GM12878 (cell line): ENCODE measurements around the gene COA1. TPM values are rescaled to one million over a fixed set of nuclear protein-coding genes. Genes with fewer than 3 reads are reported as not detected.

Source experiments
- ATAC-seq: fragments of 200-7000 bp; cut with Tn5 transposase; 3 replicates; pipeline ENCODE4 v1.9.1; 2020; ENCODE audit warnings: mild to moderate bottlenecking, moderate library complexity
- BruUV-seq: library from RNA; stranded (reverse); fragments of 400-500 nt; replicated peaks from 2 replicates; lab custom pipeline; 2021; lab: Mats Ljungman, UMichigan
- CTCF ChIA-PET: fragments of 300-600 bp; sonication (Branson Sonifier 250); formaldehyde crosslinking; extraction: SDS; loops from one replicate; lab custom pipeline; 2021; ENCODE audit warnings: inconsistent platforms; lab: Yijun Ruan, JAX
- POLR2A ChIA-PET: fragments of 350-600 bp; formaldehyde crosslinking; extraction: SDS; loops from one replicate; lab custom pipeline; 2021; ENCODE audit warnings: inconsistent platforms; lab: Charles Lee
- RAD21 ChIA-PET: fragments of 300-600 bp; sonication (Branson Sonifier 250); formaldehyde crosslinking; loops from one replicate; lab custom pipeline; 2023; ENCODE audit warnings: antibody characterized with exemption; ENCODE audit not compliant: unreplicated experiment; lab: Charles Lee
- SMC1A ChIA-PET: fragments of 300-600 bp; sonication (Branson Sonifier 250); formaldehyde crosslinking; loops from one replicate; lab custom pipeline; 2023; ENCODE audit not compliant: unreplicated experiment, uncharacterized antibody; lab: Charles Lee
- DNase-seq: peaks from one replicate; pipeline ENCODE4 v3.0.0-alpha.2; 2011; ENCODE audit warnings: low read depth, low spot score
- FAIRE-seq: peaks from 3 replicates; lab custom pipeline; 2011; peaks lifted over from hg19 to GRCh38; lab: Jason Lieb, UNC
- H2AFZ ChIP-seq: 2 replicates; pipeline ENCODE4 v1.6.0; 2011; ENCODE audit warnings: low read depth, low read length, control low read depth; ENCODE audit not compliant: control insufficient read depth
- H3K27ac ChIP-seq: 2 replicates; pipeline ENCODE4 v1.5.1; 2011; ENCODE audit warnings: control low read depth; ENCODE audit not compliant: control insufficient read depth, insufficient read depth
- H3K27me3 ChIP-seq, 2 experiments: replicated peaks in 1 of 2; 2 replicates each; pipeline versions ENCODE4 v1.6.0 to v1.6.1; 2011; ENCODE audit warnings: low read length in 1 of 2; ENCODE audit not compliant: control insufficient read depth in 2 of 2, insufficient read depth in 2 of 2
- H3K36me3 ChIP-seq, 2 experiments: 2 replicates each; pipeline ENCODE4 v1.5.1; 2011; ENCODE audit warnings: low read length in 1 of 2; ENCODE audit not compliant: control insufficient read depth in 2 of 2, insufficient read depth in 2 of 2
- H3K4me1 ChIP-seq: 2 replicates; pipeline ENCODE4 v1.6.1; 2011; ENCODE audit warnings: mild to moderate bottlenecking, low read length, moderate library complexity, mixed read lengths; ENCODE audit not compliant: control insufficient read depth, insufficient read depth
- H3K4me2 ChIP-seq: 2 replicates; pipeline ENCODE4 v1.6.0; 2011; ENCODE audit warnings: control low read depth; ENCODE audit not compliant: control insufficient read depth, insufficient read depth
- H3K4me3 ChIP-seq: fragments of 200-600 bp; sonication (generic); 2 replicates; pipeline ENCODE4 v1.5.1; 2016
- H3K79me2 ChIP-seq: 2 replicates; pipeline ENCODE4 v1.6.0; 2011; ENCODE audit warnings: low read length; ENCODE audit not compliant: control insufficient read depth, insufficient read depth
- H3K9ac ChIP-seq: 2 replicates; pipeline ENCODE4 v1.8.0; 2011; ENCODE audit warnings: low read length, control low read depth, mixed read lengths; ENCODE audit not compliant: control insufficient read depth, insufficient read depth
- H3K9me3 ChIP-seq: replicated peaks from 3 replicates; pipeline ENCODE4 v1.5.1; 2011; ENCODE audit warnings: mild to moderate bottlenecking, low read length; ENCODE audit not compliant: control insufficient read depth, insufficient read depth
- H4K20me1 ChIP-seq: 2 replicates; pipeline ENCODE4 v1.6.0; 2011; ENCODE audit not compliant: control insufficient read depth, insufficient read depth
- BHLHE40 ChIP-seq, 2 experiments: fragments of 450-650 bp in 1 of 2; IDR thresholded peaks; 2 replicates each; pipeline ENCODE4 v1.6.1; 2011 to 2017; ENCODE audit warnings: low read depth in 2 of 2, borderline replicate concordance in 1 of 2, improper control_type of control experiment in 1 of 2, low read length in 1 of 2, mild to moderate bottlenecking in 1 of 2
- BMI1 ChIP-seq: fragments of 450-650 bp; IDR thresholded peaks from 2 replicates; pipeline ENCODE4 v1.6.1; 2016; ENCODE audit warnings: mild to moderate bottlenecking, moderate library complexity, borderline replicate concordance
- NBN ChIP-seq: fragments of 450-650 bp; IDR thresholded peaks from 2 replicates; pipeline ENCODE4 v1.6.1; 2016
- NFIC ChIP-seq: IDR thresholded peaks from 2 replicates; pipeline ENCODE4 v1.6.1; 2012; ENCODE audit warnings: low read depth, mild to moderate bottlenecking, inconsistent platforms, low read length, moderate library complexity
- NR2C2 ChIP-seq: IDR thresholded peaks from 2 replicates; pipeline ENCODE4 v1.6.1; 2011; ENCODE audit warnings: borderline replicate concordance, low read depth; ENCODE audit not compliant: control insufficient read depth, insufficient read length
- SMAD1 ChIP-seq: fragments of 450-650 bp; IDR thresholded peaks from 2 replicates; pipeline ENCODE4 v1.6.1; 2018; ENCODE audit warnings: mild to moderate bottlenecking, low read depth; ENCODE audit not compliant: partially characterized antibody
- SRF ChIP-seq, 2 experiments: IDR thresholded peaks; 2 replicates each; pipeline ENCODE4 v1.6.1; 2011; ENCODE audit warnings: low read depth in 2 of 2, low read length in 2 of 2, mild to moderate bottlenecking in 1 of 2, moderate library complexity in 1 of 2
- WGBS: methylation state at CpG from one replicate; pipeline ENCODE4 v1.1.6; 2016; ENCODE audit warnings: low lambda C conversion rate; ENCODE audit not compliant: insufficient replicate concordance, insufficient coverage; ENCODE audit errors: missing lambda C conversion rate; 5-methylcytosine and 5-hydroxymethylcytosine counted together
- in situ Hi-C: fragments of 300-500 bp; cut with MboI; formaldehyde crosslinking; loops from 9 replicates; pipeline ENCODE4 v1.14.3; 2018; ENCODE audit warnings: mixed read lengths
- intact Hi-C: fragments of 100-400 bp; cut with micrococcal nuclease; formaldehyde crosslinking; loops from one replicate; pipeline ENCODE4 v1.14.2; 2022; ENCODE audit not compliant: unreplicated experiment
- polyA plus RNA-seq, 11 experiments: library from polyadenylated mRNA; depleted of rRNA in 4 of 11; unstranded in 6 of 11; stranded (reverse) in 5 of 11; fragments of >200 nt; fragmentation: Nextera tagmentation in 4 of 11; fragmentation: Illumina TruSeq in 1 of 11; extraction: Ambion mirVana in 4 of 11; extraction: Trizol in 1 of 11; gene quantifications; 1 replicate in 1 of 11; 2 replicates in 10 of 11; pipeline versions ENCODE4 v1.2.1 to v1.2.3, GENCODE V29; 2011 to 2016; ENCODE audit warnings: inconsistent platforms in 2 of 11, missing spikeins in 2 of 11, low read depth in 1 of 11
- total RNA-seq, 4 experiments: library from RNA; depleted of rRNA in 3 of 4; stranded (reverse); fragments of >200 nt in 3 of 4; fragmentation: Illumina TruSeq in 1 of 4; extraction: Trizol in 1 of 4; gene quantifications; 2 replicates each; pipeline versions ENCODE4 v1.2.1 to v1.2.3, GENCODE V29; 2013 to 2021
- TF ChIP-seq, protein P1 (sequence below): fragments of 450-650 bp; IDR thresholded peaks from 2 replicates; pipeline ENCODE4 v1.6.1; 2017; ENCODE audit warnings: mild to moderate bottlenecking, moderate library complexity

Gene COA1
- total and polyA plus RNA-seq, 10 of the 15 experiments (the other 5 are each of a cell fraction or from before 2014, with no cell fraction given): 83.1 to 258 (median 111) TPM

DNA sequence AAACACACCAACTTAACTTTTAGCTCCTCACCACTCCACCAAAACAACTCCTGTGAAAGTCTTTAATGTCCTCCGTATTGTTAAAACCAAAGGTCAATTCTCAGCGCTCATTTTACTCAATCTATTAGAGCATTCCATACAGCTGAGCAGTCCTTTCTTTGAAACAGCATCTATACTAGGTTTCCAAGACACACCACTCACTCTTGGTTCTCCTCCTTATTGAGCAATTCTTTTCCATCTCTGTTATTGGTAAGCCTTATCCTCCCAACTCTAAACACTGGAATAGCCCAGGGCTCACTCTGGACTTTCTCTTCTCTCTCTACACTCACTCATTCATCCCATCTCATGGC, 34.9 kb downstream of the COA1 start:
- TF ChIP-seq NBN: no peak
- TF ChIP-seq SRF (IDR thresholded peaks at IDR 0.05; ENCODE audit: low read depth in 2 of 2, low read length in 2 of 2): no peak
- no peak for TF ChIP-seq BMI1
- TF ChIP-seq NFIC: no peak
- TF ChIP-seq SMAD1: no peak
- TF ChIP-seq, protein P1, sequence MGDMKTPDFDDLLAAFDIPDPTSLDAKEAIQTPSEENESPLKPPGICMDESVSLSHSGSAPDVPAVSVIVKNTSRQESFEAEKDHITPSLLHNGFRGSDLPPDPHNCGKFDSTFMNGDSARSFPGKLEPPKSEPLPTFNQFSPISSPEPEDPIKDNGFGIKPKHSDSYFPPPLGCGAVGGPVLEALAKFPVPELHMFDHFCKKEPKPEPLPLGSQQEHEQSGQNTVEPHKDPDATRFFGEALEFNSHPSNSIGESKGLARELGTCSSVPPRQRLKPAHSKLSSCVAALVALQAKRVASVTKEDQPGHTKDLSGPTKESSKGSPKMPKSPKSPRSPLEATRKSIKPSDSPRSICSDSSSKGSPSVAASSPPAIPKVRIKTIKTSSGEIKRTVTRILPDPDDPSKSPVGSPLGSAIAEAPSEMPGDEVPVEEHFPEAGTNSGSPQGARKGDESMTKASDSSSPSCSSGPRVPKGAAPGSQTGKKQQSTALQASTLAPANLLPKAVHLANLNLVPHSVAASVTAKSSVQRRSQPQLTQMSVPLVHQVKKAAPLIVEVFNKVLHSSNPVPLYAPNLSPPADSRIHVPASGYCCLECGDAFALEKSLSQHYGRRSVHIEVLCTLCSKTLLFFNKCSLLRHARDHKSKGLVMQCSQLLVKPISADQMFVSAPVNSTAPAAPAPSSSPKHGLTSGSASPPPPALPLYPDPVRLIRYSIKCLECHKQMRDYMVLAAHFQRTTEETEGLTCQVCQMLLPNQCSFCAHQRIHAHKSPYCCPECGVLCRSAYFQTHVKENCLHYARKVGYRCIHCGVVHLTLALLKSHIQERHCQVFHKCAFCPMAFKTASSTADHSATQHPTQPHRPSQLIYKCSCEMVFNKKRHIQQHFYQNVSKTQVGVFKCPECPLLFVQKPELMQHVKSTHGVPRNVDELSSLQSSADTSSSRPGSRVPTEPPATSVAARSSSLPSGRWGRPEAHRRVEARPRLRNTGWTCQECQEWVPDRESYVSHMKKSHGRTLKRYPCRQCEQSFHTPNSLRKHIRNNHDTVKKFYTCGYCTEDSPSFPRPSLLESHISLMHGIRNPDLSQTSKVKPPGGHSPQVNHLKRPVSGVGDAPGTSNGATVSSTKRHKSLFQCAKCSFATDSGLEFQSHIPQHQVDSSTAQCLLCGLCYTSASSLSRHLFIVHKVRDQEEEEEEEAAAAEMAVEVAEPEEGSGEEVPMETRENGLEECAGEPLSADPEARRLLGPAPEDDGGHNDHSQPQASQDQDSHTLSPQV: no peak
- no peak for TF ChIP-seq BHLHE40 (IDR thresholded peaks at IDR 0.05; ENCODE audit: borderline replicate concordance in 1 of 2, low read depth in 2 of 2, low read length in 1 of 2)
- TF ChIP-seq NR2C2: no peak
- TF ChIP-seq, all 136 proteins: peak for 0
- POLR2A ChIA-PET: interaction anchor here (0.5 kb wide), 1 partner anchor 43 kb away, joined by 5 read pairs; no protein-coding TSS in a partner anchor
- CTCF ChIA-PET: interaction anchor here (0.7 to 3.2 kb wide), 4 partner anchors 16 to 140 kb away, joined by 3 to 25 read pairs (median 4); partner anchors contain the start of gene STK17A
- intact Hi-C loops (no loop called here), in situ Hi-C loops (loop anchor here (10.0 kb wide), 1 partner anchor 110 kb away; the partner anchor contains the start of gene STK17A)
- Histone ChIP-seq H2AFZ (no peak overlapping the region), H3K4me3 (no peak overlapping the region), H3K4me1 (peaks cover 13% of the 10 kb centered on the region), H4K20me1 (no peaks in the 10 kb centered on the region), H3K27ac (no peak overlapping the region), H3K36me3 (peaks cover 0 to 1% of the 10 kb centered on the region in 2 experiments; a peak in 1 of 4 replicates), H3K4me2 (no peak overlapping the region), H3K9me3 (no peaks in the 10 kb centered on the region; the same call in 2 of the 3 replicates), H3K9ac (no peak overlapping the region), H3K27me3 (no peaks in the 10 kb centered on the region), H3K79me2 (peaks cover 89% of the 10 kb centered on the region)
- 98% methylated on average over 2 of the region's 2 CpGs for WGBS
- RAD21 ChIA-PET: interaction anchor here (0.7 to 2.3 kb wide), 4 partner anchors 10 to 797 kb away, joined by 3 to 8 read pairs (median 3); no protein-coding TSS in a partner anchor
- ATAC-seq (no peak), FAIRE-seq (no peak), DNase-seq (no peak)
- SMC1A ChIA-PET: interaction anchor here (0.6 to 5.0 kb wide), 7 partner anchors 14 to 1814 kb away, joined by 3 to 30 read pairs (median 4); partner anchors contain the start of gene STK17A
- no TSS peak for BruUV-seq
